Measurements from ENCODE around the gene COL15A1.

Gene COL15A1

DNA sequence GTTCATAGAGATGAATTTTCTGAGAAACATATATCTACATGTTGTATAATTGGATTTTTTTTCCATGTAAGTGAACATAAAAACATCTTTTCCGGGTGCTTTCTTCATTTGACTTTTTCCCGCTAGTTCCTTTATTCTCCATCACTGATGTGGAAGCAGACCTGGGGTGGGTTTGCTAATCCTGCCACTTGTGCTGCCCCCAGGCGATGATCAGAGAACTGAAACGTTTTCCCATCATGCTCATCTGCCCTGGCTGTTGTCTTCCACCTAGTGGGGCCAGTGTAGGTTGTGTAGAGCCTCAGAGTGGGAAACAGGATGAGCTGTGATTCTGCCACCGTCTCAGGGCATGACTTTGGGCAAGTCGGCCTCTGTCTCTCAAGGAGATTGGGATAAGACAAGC lies 127.0 kb downstream of the COL15A1 start:
- FAIRE-seq, result no peak
- DNase-seq (ENCODE audit: insufficient read length, low spot score), result no peak

GRCh38 chr9:99071313-99072039 lies 127.8 kb downstream of the COL15A1 start:
- FAIRE-seq (no peak), DNase-seq (ENCODE audit: insufficient read length, low spot score) (no peak)

GRCh38 chr9:99072040-99072394 lies 128.3 kb downstream of the COL15A1 start:
- FAIRE-seq (no peak), DNase-seq (ENCODE audit: insufficient read length, low spot score) (no peak)

DNA sequence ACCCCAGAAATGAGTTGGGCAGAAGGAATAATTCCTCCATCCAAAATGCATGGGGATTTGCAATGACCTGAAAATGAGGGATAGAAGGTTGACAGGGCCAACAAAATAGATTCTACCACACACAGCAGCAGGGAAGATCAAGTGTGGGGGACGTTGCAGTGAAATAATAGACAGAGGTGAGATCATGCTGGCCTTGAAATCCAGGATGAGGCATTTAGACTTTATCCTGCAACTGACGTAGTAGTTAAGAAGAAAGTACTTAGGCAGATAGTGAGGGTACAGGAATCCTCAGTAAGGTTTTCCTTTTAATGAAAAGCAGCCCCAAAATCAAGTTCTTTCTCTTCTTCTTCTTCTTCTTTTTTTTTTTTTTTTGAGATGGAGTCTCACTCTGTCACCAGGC lies 129.6 kb downstream of the COL15A1 start:
- no peak for DNase-seq (ENCODE audit: insufficient read length, low spot score)
- FAIRE-seq, result no peak

DNA sequence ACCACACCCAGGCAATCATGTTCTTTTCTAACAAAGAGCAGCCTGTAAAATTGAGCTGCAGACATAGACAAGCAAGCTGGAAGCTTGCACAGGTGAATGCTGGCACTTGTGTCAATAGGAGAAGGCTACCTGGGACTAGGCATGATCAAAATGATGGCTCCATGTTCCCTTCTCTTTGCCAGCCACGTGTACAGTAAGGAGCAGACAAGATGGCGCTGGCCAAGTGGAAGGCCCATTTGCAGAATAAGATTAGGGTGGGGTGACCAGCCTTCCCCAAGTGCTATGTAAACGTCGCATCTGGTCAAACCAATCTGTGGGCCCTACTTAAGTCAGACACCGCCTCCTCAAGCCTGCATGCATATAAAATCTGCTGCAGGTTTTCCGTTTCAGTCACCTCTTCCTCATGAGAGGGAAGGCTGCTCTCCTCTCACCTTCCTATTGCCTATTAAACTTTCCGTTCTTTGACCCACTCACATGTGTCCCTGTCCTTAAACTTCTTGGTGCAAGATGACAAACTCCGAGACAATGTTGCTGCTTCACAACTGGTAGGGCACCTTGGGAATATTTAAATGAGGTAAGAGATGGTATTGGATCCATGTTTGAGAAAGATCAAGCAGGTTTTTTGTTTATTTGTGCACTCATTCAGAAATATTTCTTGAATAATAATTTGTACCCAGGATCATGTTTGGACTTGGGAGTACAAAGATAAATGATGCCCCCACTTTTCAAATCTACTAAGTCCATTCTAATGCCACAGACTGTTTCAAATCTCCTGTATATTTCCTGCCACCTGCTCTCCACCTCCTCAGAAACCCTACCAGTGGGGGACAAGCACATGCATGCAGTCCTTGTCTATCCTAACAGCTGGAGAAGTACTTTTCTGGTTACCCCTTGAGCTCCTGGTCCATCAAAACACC lies 130.5 kb downstream of the COL15A1 start:
- no peak for DNase-seq (ENCODE audit: insufficient read length, low spot score)
- no peak for FAIRE-seq

DNA sequence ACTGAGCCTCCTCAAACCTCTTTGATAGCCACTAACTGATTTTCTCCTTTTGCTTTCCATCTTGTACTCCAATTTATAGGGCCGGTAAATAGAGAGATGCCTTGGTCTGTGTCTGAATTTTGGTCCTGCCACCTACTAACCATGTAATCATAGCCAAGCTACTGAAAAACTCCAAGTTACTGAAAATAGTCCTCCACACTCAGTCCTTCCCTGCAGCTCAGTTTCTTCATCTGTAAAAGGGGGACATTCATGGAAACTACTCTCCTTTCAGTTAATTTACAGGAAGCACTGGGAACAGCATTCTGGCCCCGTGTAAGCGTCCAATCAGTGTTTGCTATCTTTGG lies 131.2 kb downstream of the COL15A1 start:
- DNase-seq (ENCODE audit: insufficient read length, low spot score), result no peak
- FAIRE-seq, result no peak

DNA sequence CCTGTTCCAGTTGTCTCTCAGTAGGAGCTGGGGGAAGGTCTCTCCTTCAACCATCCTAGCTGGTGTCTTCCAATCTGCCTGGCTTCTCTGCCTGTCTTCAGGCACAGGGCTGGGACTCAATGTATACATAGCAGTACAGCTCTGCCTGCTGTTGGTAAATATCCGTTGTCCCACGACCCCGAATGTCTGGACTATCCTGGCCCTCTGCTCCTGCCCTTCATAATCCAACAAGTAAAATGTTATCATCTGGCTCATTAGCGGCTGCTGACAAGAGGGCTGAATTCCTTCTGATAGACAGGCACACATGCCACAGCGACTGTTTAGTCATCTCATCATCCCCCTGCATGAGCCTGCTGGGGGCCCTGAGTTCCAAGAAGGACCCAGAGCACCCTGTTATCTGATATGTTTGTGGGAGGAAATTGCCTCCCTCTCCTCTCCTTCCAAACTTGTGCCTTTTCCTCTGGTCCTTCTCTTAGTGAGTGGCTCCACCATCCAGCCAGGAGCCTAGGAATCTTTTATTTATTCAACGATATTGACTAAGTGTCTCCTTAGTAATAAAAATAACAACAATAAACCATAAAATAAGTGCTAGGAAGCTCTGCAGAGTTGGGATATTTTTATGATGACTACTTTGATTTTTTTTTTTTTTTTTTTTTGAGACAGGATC lies 131.7 kb downstream of the COL15A1 start:
- no peak for DNase-seq (ENCODE audit: insufficient read length, low spot score)
- no peak for FAIRE-seq

GRCh38 chr9:99076030-99076429 lies 132.3 kb downstream of the COL15A1 start:
- FAIRE-seq (no peak), DNase-seq (ENCODE audit: insufficient read length, low spot score) (no peak)

DNA sequence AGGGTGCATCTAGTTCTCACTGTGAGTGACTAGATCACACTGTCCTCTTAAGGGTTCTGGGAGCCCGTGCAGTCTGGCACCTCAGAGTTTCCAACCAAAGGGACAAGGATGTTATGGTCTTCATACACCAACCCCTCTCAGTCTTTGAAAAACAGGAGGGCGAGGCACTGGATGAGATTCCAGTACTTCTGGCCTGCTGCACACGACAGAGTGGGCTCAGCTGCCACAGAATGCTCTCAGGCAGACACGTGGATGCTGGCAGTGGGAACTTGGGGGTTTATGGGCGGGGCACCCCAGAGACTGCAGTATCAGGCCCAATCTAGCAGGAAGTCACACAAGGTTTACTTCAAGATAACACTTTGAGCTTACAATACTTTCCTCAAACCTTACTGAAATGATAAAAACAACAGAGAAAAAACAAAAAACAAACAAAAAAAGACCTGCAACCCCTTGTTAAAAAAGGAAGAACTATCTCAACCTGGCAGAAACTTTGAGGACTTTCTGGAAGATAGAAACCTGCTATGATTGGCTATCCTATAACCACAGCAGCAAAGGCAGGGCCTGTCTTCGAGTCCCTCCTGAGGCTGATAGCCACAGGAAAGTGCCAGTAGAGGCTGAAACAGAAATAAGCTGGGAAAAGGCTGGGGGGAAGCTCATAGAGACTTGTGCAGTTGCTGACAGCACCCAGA lies 132.9 kb downstream of the COL15A1 start:
- FAIRE-seq (no peak), DNase-seq (ENCODE audit: insufficient read length, low spot score) (no peak)

- no peak for FAIRE-seq
- no peak for DNase-seq (ENCODE audit: insufficient read length, low spot score)
These were observed 135.0 kb downstream of the COL15A1 start for GRCh38 chr9:99078717-99079116.

GRCh38 chr9:99079542-99079941 lies 135.8 kb downstream of the COL15A1 start:
- FAIRE-seq, result no peak
- DNase-seq (ENCODE audit: insufficient read length, low spot score), result no peak

DNA sequence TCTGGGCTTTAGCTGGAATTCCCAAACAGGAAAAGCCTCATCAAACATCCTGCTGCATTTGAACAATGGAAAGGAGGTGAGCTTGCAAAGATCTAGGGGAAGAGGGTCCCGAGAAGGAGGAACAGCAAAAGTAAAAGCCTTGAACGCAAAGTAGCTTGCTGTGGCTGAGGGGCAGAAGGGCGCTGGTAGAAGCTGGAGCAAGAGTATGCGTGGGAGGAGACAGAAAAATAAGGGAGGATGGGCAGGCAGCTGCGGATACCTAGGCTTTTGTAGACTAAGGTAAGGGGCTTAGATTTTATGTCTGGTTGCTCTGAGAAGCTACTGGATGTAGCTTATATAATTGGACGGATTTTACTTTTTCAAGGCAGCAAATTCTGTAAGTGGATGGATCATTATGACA lies 139.3 kb downstream of the COL15A1 start:
- DNase-seq (ENCODE audit: insufficient read length, low spot score) (no peak), FAIRE-seq (no peak)

DNA sequence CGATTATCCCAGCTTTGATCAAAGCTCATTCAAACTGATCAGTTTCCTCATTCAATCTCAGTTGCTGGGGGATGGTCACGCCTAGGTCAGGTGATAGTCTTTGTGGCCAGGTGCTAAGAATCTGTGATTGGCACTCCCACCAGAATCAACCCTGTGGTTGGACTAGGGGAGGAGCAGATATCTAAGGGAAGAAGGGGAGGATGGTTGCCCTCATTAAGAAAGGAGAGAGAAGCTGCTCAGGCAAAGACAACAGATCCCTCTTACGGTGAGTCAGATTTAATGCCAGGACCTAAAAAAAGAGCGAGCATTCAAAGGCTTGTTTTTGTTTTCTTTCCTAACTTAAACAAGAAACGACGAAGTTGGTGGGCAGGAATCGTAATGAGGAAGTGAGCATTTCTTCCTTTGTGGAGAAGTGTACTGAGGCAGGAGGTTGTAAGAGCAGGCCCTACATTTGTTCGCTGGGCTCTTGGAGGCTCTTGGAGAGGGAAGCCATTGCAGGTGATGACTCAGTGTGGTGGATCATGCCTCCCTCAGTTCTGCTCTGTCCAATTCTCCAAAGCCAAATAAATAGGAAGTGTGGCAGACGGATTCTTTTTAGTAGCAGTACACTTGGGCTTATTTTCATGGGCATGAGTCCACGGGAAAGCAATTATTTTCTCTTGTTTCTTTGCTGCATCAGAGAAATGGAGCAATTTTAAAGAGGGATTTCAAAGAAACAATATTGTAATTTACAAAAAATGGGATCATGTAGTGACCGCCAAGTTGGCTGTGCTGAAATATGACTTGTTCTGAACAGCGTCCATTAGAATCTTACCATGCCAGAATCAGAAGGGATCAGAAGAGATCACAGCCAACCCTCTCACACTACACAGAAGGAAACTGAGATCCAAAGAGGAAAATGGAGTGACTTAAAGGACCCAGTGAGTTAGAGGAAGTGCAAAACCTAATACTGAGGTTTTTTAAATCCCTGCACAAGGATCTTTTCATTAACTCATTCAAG lies 142.5 kb downstream of the COL15A1 start:
- DNase-seq (ENCODE audit: insufficient read length, low spot score) (no peak), FAIRE-seq (no peak)

DNA sequence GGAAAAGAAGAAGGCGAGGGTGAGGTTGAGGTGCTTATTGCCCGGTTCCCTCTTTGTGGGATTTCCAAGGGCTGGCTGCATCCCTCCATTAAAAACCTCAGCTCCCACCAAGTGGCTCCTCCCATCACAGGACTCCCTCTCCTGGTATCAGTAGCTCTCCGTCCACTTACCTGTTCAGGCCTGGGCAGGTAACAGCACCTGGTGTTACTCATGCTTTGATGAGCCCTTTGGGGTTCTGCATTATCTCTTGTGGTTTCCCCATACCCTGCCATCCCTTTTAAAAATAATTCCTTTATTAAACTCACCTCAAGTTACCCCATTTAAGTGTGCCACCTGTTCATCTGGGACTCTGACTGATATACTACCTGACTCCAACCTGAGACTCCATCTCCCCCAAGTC lies 143.8 kb downstream of the COL15A1 start:
- FAIRE-seq (no peak), DNase-seq (ENCODE audit: insufficient read length, low spot score) (no peak)

DNA sequence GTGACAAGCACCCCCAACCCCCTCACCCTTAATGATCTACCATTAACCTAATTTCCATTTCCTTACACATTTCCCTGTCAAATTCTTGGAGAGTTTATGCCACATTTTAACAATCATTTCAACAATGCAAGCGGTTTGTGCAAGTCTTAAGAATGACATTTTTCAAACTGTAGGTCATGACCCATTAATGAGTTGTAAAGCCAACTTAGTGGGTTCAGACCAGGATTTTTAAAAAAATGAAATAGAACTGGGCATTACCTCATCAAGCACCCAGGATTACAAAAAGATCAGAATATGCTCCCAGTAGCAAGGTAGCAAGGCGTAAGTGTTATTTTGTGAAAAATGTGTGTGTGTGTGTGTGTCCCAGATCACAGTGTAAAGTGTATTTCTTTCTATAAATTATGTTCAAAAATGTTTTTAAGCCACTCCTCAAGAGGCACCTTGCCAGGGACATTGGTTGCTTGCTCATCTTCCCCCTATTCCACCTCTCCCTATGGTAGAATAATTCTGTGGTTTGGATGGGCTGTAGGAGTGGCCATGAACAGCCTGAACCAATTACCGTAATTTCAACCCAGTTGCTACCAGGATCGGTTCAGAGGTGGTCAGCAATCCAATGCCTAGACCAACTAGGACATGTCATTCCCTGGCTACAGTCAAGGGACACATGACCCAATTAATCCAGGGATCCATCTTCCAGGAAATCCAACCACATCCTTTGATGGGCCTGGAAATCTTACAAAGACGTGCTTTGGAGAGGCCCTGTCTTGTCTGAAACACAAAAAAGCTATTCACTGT lies 146.8 kb downstream of the COL15A1 start:
- no peak for DNase-seq (ENCODE audit: insufficient read length, low spot score)
- FAIRE-seq, result no peak

DNA sequence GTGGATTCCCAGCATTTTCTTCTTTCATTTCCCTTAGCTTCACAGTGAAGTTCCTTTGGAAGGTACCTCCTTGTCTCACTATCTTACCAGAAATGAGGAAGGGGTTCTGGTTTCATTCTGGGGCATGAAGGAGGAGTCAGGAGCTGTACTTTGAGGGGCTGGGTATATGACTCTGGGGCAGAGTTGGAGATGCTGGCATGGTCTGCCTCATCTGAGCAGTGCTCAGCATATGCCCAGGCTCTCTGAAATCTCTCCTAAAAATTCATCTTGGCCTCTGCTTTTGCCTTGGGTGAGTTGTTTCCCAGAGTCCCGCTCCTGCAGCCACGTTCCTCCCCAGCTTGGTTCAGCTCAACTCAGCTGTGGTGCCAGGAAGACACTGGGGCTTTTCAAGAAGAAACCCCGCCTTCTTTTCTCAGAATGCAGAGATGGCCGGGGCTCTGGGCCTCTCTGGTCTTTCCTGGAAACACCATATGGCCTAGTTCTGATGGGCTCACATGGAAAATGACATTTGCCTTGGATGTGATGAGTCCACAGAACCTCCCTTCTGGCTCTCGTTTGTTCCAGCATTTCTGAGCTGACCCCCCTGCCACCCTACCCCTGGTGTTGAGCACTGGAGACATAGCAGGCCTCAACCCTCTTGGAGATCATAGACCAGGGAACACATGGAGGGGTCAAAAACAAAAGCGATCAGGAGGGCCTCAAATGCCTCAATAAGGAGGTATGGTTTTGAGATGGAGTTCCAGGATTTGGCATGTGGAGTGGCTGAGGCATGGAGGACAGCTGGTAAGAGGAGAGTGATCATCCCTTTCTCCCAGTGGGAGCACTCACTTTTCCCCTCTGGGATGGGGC lies 149.2 kb downstream of the COL15A1 start:
- DNase-seq (ENCODE audit: insufficient read length, low spot score) (no peak), FAIRE-seq (no peak)

GRCh38 chr9:99093492-99093791 lies 149.7 kb downstream of the COL15A1 start:
- DNase-seq (ENCODE audit: insufficient read length, low spot score) (no peak), FAIRE-seq (no peak)

- FAIRE-seq (no peak), DNase-seq (ENCODE audit: insufficient read length, low spot score) (no peak)
These were observed 151.9 kb downstream of the COL15A1 start for GRCh38 chr9:99095565-99095964.

All from GM19239 (cell line).